Testis (tissue), 3 donors: Measurements from ENCODE around the gene DOCK9. TPM values are rescaled to one million over a fixed set of nuclear protein-coding genes. Genes with fewer than 3 reads are reported as not detected.

Experiments
- DNase-seq: peaks from one replicate; pipeline ENCODE4 v3.0.0-alpha.2; 2019
- H3K27ac ChIP-seq, 2 donors: fragments of 200-600 bp; sonication (generic); one replicate each; pipeline ENCODE4 v1.5.1; 2019
- H3K27me3 ChIP-seq: fragments of 200-600 bp; sonication (generic); one replicate; pipeline ENCODE4 v1.5.1; 2019
- H3K36me3 ChIP-seq: fragments of 200-600 bp; sonication (generic); one replicate; pipeline ENCODE4 v1.5.1; 2017; ENCODE audit warnings: low read depth; ENCODE audit errors: missing control alignments
- H3K4me1 ChIP-seq: fragments of 200-600 bp; sonication (generic); one replicate; pipeline ENCODE4 v1.5.1; 2019
- H3K4me3 ChIP-seq, 2 donors: fragments of 200-600 bp; sonication (generic); one replicate each; pipeline ENCODE4 v1.5.1; 2017 to 2019
- H3K9me3 ChIP-seq: fragments of 200-600 bp; sonication (generic); one replicate; pipeline ENCODE4 v1.5.1; 2017
- CTCF ChIP-seq, 3 experiments: fragments of 450-650 bp in 2 of 3; fragments of 200-600 bp in 1 of 3; sonication (generic) in 1 of 3; IDR thresholded peaks; one replicate each; pipeline ENCODE4 v1.5.1; 2016 to 2019; ENCODE audit warnings: antibody characterized with exemption in 3 of 3, mild to moderate bottlenecking in 2 of 3, moderate library complexity in 1 of 3
- POLR2A ChIP-seq: fragments of 450-650 bp; IDR thresholded peaks from one replicate; pipeline ENCODE4 v1.6.1; 2017; ENCODE audit warnings: antibody characterized with exemption, mild to moderate bottlenecking, moderate library complexity
- WGBS, 2 donors: methylation state at CpG; one replicate each; pipeline ENCODE4 v1.1.5; 2018; 5-methylcytosine and 5-hydroxymethylcytosine counted together
- intact Hi-C: fragments of 100-400 bp; cut with DNase I; formaldehyde crosslinking; loops from one replicate; pipeline ENCODE4 v1.15.1; 2023; ENCODE audit warnings: low total_unique reads
- polyA plus RNA-seq: library from polyadenylated mRNA; stranded (reverse); fragments of 350-450 nt; fragmentation: Illumina TruSeq; extraction: RNeasy Lipid Tissue Mini Kit (QIAGEN cat#74804); gene quantifications from one replicate; pipeline ENCODE4 v1.2.3, GENCODE V29; 2014; ENCODE audit warnings: low read depth, low replicate concordance; ENCODE audit not compliant: insufficient read depth
- total RNA-seq, 2 donors: library from RNA; depleted of rRNA; stranded (reverse); fragments of >200 nt; gene quantifications; one replicate each; pipeline ENCODE4 v1.2.3, GENCODE V29; 2016

Gene DOCK9
- total and polyA plus RNA-seq, 3 donors from 2014 or later = 48.0 to 74.9 (median 63.4) TPM

- no peaks in the 10 kb centered on the region for H3K4me1 ChIP-seq
- no peaks in the 10 kb centered on the region for H3K27me3 ChIP-seq
- no peak overlapping the region for H3K27ac ChIP-seq
- H3K4me3 ChIP-seq = no peak overlapping the region
- no peaks in the 10 kb centered on the region for H3K9me3 ChIP-seq
- no peaks in the 10 kb centered on the region for H3K36me3 ChIP-seq
- intact Hi-C loops = no loop called here
- no peak for DNase-seq
- TF ChIP-seq CTCF (IDR thresholded peaks at IDR 0.05) (no peak), POLR2A (no peak)
- 71 to 79% methylated on average over 3 of the region's 3 CpGs for WGBS, 2 donors
Observed at GRCh38 chr13:98807774-98808173, 170.1 kb downstream of the DOCK9 start.

- H3K27ac ChIP-seq = no peak overlapping the region
- no peaks in the 10 kb centered on the region for H3K27me3 ChIP-seq
- 92 to 96% methylated on average over 3 to 9 of the region's 9 CpGs for WGBS, 2 donors
- H3K4me3 ChIP-seq = no peak overlapping the region
- no peaks in the 10 kb centered on the region for H3K4me1 ChIP-seq
- intact Hi-C loops = no loop called here
- H3K9me3 ChIP-seq = no peaks in the 10 kb centered on the region
- no peaks in the 10 kb centered on the region for H3K36me3 ChIP-seq
- TF ChIP-seq POLR2A (no peak), CTCF (IDR thresholded peaks at IDR 0.05) (no peak)
- no peak for DNase-seq
Observed at GRCh38 chr13:98804336-98804855, 173.5 kb downstream of the DOCK9 start.

GRCh38 chr13:98803921-98804320 is 173.9 kb downstream of the DOCK9 start:
- TF ChIP-seq POLR2A (no peak), CTCF (IDR thresholded peaks at IDR 0.05) (no peak)
- no peaks in the 10 kb centered on the region for H3K36me3 ChIP-seq
- no peak overlapping the region for H3K27ac ChIP-seq
- H3K4me1 ChIP-seq = no peaks in the 10 kb centered on the region
- no peak overlapping the region for H3K4me3 ChIP-seq
- H3K27me3 ChIP-seq = no peaks in the 10 kb centered on the region
- WGBS, 2 donors = 91 to 93% methylated on average over 10 of the region's 10 CpGs
- intact Hi-C loops = no loop called here
- no peaks in the 10 kb centered on the region for H3K9me3 ChIP-seq
- DNase-seq = no peak

- H3K4me3 ChIP-seq = no peak overlapping the region
- WGBS, 2 donors = 71 to 91% methylated on average over 7 of the region's 7 CpGs
Observed at GRCh38 chr13:98803111-98803561, 174.7 kb downstream of the DOCK9 start.

More at GRCh38 chr13:98803111-98803561, 174.7 kb downstream of the DOCK9 start:
- no peaks in the 10 kb centered on the region for H3K36me3 ChIP-seq
- no peak for DNase-seq
- no peaks in the 10 kb centered on the region for H3K27me3 ChIP-seq
- H3K4me1 ChIP-seq = no peaks in the 10 kb centered on the region
- H3K27ac ChIP-seq = no peak overlapping the region
- no peak for TF ChIP-seq CTCF (IDR thresholded peaks at IDR 0.05)
- TF ChIP-seq POLR2A = no peak
- H3K9me3 ChIP-seq = no peaks in the 10 kb centered on the region
- intact Hi-C loops = no loop called here
